GM18511 (cell line): ENCODE results near the gene C1QTNF5.

Experiments used
- ATAC-seq: cut with Tn5 transposase; IDR thresholded peaks from one replicate; pipeline ENCODE4 v1.9.1; 2021; ENCODE audit warnings: mild to moderate bottlenecking, moderate library complexity; ENCODE audit not compliant: unreplicated experiment

The C1QTNF5 gene

GRCh38 chr11:119318240-119319135, 22.2 kb downstream of the C1QTNF5 start:
- ATAC-seq = no peak

GRCh38 chr11:119317592-119318239, 23.0 kb downstream of the C1QTNF5 start:
- ATAC-seq = no peak

DNA sequence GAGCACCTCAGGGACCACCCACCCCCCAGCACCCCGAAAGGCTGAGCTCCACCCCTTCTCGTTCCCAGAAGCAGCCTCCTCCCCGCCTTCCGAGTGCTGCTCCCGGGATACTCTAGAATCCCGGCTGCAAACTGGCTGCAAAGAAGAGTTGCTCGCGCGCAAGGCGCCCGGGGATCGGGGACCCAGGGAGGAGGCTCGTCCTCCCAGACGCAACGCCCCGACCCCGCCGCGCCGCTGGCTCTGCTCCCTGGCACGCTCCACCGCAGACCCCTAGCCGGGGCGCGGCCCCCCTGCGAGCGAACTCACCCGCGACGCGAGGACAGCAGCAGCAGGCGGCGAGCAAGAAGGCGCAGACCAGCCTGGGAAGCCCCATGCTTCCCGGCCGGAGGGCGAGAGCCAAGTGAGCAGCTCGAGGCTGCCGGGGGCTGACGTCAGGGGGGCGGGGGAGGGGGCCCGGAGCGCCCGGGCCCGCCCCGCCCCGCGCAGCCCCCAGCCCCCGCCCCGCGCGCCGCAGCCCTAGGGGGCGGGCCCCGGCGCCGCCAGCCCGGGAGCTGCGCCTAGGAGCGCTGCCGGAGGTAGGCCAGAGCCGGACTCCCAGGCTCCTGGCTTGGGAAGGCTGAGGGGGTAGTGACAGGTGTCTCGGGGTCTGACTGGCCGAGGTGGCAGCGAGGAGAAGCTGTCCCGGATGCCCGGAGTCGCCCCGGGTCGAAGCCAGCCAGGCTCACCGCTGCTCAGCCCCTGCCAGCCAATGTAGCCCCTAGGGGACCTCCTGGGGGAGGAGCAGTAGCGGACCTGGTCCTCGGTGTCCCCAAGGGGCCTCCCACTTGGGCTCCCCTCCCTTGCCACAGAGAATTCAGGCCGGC, 23.7 kb downstream of the C1QTNF5 start, which contains the start of gene MCAM:
Gene MCAM (minus strand): TSS at position 402 of the 863 bp plus-strand sequence. CDS start 29 bp downstream, at position 373.
- ATAC-seq = no peak

- ATAC-seq = no peak
Measured at GRCh38 chr11:119316016-119316728, 24.5 kb downstream of the C1QTNF5 start.

GRCh38 chr11:119315131-119316015, 25.3 kb downstream of the C1QTNF5 start:
- no peak for ATAC-seq

DNA sequence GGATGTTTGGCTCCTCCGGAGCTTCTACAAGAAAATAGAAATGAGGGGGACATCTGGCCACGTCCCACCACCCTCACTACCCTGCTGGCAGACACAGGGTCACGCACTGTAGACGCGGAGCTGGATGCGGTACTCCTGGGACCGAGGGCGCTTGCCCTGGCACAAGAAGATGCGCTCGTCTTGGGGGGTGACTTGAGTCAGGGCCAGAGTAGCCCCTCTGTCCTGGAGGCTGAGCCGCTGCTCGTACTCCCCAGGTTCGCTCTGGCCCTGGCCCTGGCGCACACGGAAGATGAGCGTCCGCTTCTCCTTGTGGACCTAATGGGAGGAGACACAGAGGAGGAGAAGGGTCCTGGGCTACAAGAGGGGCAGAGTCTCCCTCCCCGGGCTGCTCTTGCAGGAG, 26.0 kb downstream of the C1QTNF5 start:
- ATAC-seq = no peak

DNA sequence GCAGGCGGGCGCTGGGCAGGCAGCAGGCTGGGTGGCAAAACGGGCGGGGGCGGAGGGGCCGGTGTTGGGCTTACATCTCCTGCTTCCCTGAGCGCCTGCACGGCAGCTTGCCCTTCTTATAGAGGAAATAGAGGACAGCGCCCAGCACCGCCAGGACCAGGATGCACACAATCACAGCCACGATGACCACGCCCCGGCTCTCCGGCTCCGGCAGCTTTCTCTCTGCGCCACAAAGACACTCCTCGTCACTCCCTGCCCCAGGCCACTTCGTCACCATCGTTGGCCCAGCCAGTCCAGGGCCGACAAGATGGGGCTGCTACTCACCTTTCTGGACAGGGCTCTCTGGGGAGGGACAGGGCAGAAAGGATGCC, 30.0 kb downstream of the C1QTNF5 start:
- ATAC-seq = no peak

DNA sequence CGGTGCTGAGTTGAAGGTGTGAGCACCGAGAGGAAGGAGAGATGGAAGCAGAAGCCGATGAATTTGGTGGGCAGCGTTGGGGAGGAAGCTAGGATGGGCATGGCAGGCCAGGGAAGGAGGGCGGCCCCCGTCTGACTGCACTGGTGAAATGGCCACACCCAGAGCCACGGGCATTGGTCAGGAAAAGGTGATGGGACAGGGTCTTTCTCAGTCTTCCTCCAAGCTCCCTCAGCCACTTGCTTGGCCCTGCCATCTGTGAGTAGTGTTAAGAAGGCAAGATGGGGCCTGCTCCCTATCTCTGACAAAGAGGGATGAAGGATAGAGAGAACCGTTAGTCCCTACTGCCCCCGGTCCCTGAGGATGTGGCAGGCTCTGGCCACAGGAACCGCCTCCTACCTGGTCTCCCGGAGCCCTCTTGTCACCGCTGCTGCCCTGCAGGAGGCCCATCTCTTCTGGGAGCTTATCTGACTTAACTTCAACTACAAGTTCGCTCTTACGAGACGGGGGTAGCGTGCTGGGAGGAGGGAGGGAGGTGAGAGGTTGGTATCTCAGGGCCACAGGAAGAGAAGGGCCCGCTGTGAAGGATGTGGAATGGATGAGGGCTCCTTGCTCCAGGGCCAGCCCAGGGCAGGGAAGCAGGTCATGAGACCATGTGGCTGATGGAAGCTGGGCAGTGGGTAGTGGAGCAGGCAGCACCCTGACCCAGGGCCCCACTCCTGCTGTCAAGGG, 30.6 kb downstream of the C1QTNF5 start:
- no peak for ATAC-seq

- no peak for ATAC-seq
Measured at GRCh38 chr11:119309411-119309810, 31.3 kb downstream of the C1QTNF5 start.

GRCh38 chr11:119307974-119308373, 32.7 kb downstream of the C1QTNF5 start:
- no peak for ATAC-seq

GRCh38 chr11:119307219-119307618, 33.5 kb downstream of the C1QTNF5 start:
- ATAC-seq = no peak

DNA sequence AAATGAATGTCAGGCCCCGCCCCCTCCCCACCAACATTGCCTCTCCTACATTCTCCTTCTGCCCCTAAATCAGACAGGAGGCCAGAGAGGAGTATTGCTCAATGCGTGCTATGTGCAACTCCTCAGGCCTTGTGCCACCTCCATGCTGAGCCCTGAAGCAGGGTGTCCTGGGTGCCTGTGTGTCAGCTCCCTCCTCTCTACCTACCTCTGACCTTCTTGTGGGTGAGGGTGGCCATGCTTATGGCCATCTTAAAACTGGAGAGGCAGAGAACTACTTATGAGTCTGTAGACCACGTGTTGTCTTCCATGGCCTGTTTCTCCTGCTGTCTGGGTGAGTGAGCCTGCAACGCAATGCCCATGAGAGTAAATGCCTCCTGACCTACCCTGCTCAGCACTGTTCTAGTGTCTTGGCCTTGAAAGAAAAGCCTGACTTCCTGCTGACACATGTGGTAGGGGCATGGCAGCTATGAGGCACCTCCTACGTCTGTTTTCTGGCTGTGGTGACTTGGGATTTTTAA, 34.3 kb downstream of the C1QTNF5 start:
- no peak for ATAC-seq

DNA sequence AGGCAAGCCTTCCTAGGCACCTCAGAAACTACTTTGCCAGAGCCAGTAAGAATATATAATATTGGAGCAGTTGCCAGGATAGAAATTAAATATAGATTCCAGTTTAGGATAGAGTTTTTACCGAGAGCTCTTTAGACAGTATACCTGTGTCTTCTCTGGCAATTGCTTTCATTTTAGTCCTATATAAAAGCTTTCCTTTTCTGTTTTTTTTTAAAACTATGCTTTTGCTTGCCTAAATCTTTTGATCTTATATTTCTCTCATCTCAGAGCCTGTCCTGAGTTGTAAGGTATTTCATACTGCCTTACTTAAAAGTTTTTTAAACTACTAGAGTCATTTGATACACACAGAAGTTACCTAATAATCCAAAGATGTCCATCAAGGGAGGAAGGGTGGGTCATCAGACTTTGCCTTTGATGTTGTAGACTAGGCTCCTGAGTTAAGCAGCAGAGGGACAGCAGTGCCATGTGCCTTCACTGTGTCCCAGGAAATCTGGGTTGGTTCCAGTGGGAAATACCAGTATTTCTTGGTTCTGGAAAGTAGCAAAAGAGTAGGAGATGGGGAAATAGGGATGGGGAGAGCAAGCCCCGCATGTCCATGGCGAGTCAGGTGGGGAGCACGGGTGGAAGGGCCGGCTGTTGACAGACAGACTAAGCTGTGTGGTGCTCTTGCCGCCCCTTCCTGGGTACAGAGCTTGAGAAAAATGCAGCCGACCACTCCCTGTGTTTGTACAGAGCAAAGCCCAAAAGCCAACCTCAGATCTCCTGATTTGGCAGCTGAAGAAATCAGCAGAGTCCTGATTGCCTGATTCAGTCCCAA, 34.9 kb downstream of the C1QTNF5 start:
- no peak for ATAC-seq

GRCh38 chr11:119303227-119303718, 37.4 kb downstream of the C1QTNF5 start:
- ATAC-seq = no peak

DNA sequence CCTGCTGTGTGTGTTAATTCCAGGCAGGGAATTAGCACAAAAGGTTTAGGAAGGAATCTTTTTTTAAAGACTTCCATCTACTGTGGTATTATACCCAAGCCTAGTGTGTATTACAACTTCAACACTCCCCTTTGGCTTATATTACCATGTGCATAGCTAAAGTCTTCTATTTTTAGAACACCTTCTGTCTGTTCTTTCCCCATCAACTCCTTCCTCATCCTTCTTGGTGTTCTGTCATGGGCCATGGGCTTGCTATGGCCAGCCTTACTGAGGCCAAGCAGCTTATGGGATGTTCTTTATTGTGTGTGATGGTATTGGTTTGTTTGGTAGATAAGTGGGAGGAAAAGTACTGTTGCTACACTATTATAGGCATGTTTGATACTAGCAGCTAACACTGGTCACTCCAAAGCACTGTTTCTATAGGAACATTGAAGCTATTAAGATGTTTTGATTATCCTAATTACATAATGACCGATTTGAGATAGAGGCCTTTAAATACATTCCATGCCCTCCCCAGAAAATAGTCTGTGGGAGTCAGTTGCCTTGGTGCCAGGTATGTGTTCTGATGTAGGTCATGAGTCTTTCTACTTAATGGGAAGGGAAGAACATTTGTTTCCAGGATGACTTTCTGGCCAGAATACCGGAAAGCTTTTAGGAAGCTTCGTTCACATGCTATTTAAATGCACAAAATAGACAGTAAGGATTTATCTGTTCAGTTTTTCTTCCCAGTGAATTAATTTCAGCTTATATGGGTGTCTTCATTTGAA, 40.3 kb downstream of the C1QTNF5 start:
- ATAC-seq = no peak

DNA sequence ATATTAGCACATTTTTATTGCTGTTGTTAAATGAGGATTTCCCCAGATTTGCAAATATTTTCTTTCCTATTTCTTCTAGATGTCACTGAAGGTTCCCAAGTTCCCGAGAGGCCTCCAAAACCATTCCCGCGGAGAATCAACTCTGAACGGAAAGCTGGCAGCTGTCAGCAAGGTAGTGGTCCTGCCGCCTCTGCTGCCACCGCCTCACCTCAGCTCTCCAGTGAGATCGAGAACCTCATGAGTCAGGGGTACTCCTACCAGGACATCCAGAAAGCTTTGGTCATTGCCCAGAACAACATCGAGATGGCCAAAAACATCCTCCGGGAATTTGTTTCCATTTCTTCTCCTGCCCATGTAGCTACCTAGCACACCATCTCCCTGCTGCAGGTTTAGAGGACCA, 41.3 kb downstream of the C1QTNF5 start:
- ATAC-seq = no peak

- ATAC-seq = no peak
Measured at GRCh38 chr11:119298726-119299125, 42.0 kb downstream of the C1QTNF5 start.
